BJ (cell line): ENCODE data around the gene CD300H. TPM values are rescaled to one million over a fixed set of nuclear protein-coding genes. Genes with fewer than 3 reads are reported as not detected.

Source experiments
- CTCF ChIA-PET: fragments of 350-600 bp; formaldehyde crosslinking; extraction: SDS; loops from one replicate; lab custom pipeline; 2021; ENCODE audit warnings: antibody characterized with exemption, inconsistent platforms; lab: Yijun Ruan, JAX
- POLR2A ChIA-PET: fragments of 300-600 bp; sonication (Branson Sonifier 250); formaldehyde crosslinking; extraction: SDS; loops from one replicate; lab custom pipeline; 2021; ENCODE audit warnings: antibody characterized with exemption; lab: Charles Lee
- DNase-seq: peaks from one replicate; pipeline ENCODE4 v3.0.0-alpha.2; 2011; ENCODE audit warnings: low read depth
- H3K27me3 ChIP-seq: 2 replicates; pipeline ENCODE4 v1.6.0; 2011; ENCODE audit warnings: low read length; ENCODE audit not compliant: control insufficient read depth, insufficient read depth
- H3K36me3 ChIP-seq: 2 replicates; pipeline ENCODE4 v1.5.1; 2011; ENCODE audit warnings: low read length; ENCODE audit not compliant: control insufficient read depth, insufficient read depth
- H3K4me3 ChIP-seq: 2 replicates; pipeline ENCODE4 v1.5.1; 2011; ENCODE audit warnings: low read depth, mild to moderate bottlenecking, control low read depth, low read length
- CTCF ChIP-seq: IDR thresholded peaks from 2 replicates; pipeline ENCODE4 v1.5.1; 2011; ENCODE audit warnings: low read depth, mild to moderate bottlenecking, control low read depth, inconsistent platforms, low read length, moderate library complexity; ENCODE audit not compliant: insufficient read depth
- polyA plus RNA-seq: library from polyadenylated mRNA; depleted of rRNA; stranded (reverse); fragments of >200 nt; gene quantifications from 2 replicates; pipeline ENCODE4 v1.2.3, GENCODE V29; 2011

Gene CD300H
- polyA plus RNA-seq, 1 experiment: not detected

- H3K4me3 ChIP-seq: no peak overlapping the region
- POLR2A ChIA-PET: no interaction called here
- H3K27me3 ChIP-seq: no peaks in the 10 kb centered on the region
- H3K36me3 ChIP-seq: no peaks in the 10 kb centered on the region
- CTCF ChIA-PET: no interaction called here
- DNase-seq: no peak
- TF ChIP-seq CTCF: no peak
Observed at GRCh38 chr17:74527756-74528155, 39.6 kb downstream of the CD300H start.

GRCh38 chr17:74527081-74527480 is 40.2 kb downstream of the CD300H start:
- ChIA-PET POLR2A (no interaction called here), CTCF (no interaction called here)
- no peak for TF ChIP-seq CTCF
- no peak for DNase-seq
- Histone ChIP-seq H3K36me3 (no peaks in the 10 kb centered on the region), H3K4me3 (no peak overlapping the region), H3K27me3 (no peaks in the 10 kb centered on the region)

- CTCF ChIA-PET: interaction anchor here (0.7 kb wide), 1 partner anchor 25 kb away, joined by 3 read pairs; no protein-coding TSS in a partner anchor
- POLR2A ChIA-PET: no interaction called here
- H3K36me3 ChIP-seq: no peaks in the 10 kb centered on the region
- DNase-seq: no peak
- H3K4me3 ChIP-seq: no peak overlapping the region
- TF ChIP-seq CTCF: no peak
- no peaks in the 10 kb centered on the region for H3K27me3 ChIP-seq
Observed at GRCh38 chr17:74526681-74527080, 40.6 kb downstream of the CD300H start.

GRCh38 chr17:74525781-74526288 is 41.5 kb downstream of the CD300H start:
- Histone ChIP-seq H3K36me3 (no peaks in the 10 kb centered on the region), H3K4me3 (no peak overlapping the region), H3K27me3 (no peaks in the 10 kb centered on the region)
- DNase-seq: no peak
- no peak for TF ChIP-seq CTCF
- ChIA-PET POLR2A (no interaction called here), CTCF (no interaction called here)

GRCh38 chr17:74525465-74525725 is 41.9 kb downstream of the CD300H start:
- TF ChIP-seq CTCF: no peak
- DNase-seq: no peak
- Histone ChIP-seq H3K36me3 (no peaks in the 10 kb centered on the region), H3K4me3 (no peak overlapping the region), H3K27me3 (no peaks in the 10 kb centered on the region)
- ChIA-PET CTCF (no interaction called here), POLR2A (no interaction called here)
